HCT116 (cell line): ENCODE results near the gene CHDH. TPM values are rescaled to one million over a fixed set of nuclear protein-coding genes. Genes with fewer than 3 reads are reported as not detected.

ENCODE experiments used
- ATAC-seq: fragments of 200-7000 bp; cut with Tn5 transposase; 2 replicates; pipeline ENCODE4 v1.9.1; 2020; ENCODE audit warnings: mild to moderate bottlenecking, moderate library complexity
- BruUV-seq: library from RNA; stranded (reverse); fragments of 400-500 nt; replicated peaks from 2 replicates; lab custom pipeline; 2021; lab: Mats Ljungman, UMichigan
- CTCF ChIA-PET: fragments of 300-600 bp; sonication (Branson Sonifier 250); formaldehyde crosslinking; loops from one replicate; lab custom pipeline; 2021; ENCODE audit warnings: antibody characterized with exemption; lab: Charles Lee
- POLR2A ChIA-PET: fragments of 300-600, 350-600 bp; sonication (Branson Sonifier 250); formaldehyde crosslinking; loops from one replicate; lab custom pipeline; 2021; ENCODE audit warnings: antibody characterized with exemption; lab: Charles Lee
- RAD21 ChIA-PET, 2 experiments: fragments of 300-600 bp; sonication (Branson Sonifier 250); formaldehyde crosslinking; loops; one replicate each; lab custom pipeline; 2023; ENCODE audit warnings: low total read pairs in 2 of 2; ENCODE audit not compliant: uncharacterized antibody in 2 of 2, unreplicated experiment in 2 of 2, low non-redundant PET in 1 of 2; lab: Charles Lee
- DNase-seq: peaks from one replicate; pipeline ENCODE4 v3.0.0-alpha.2; 2010; ENCODE audit warnings: low read depth, low spot score
- H2AFZ ChIP-seq: fragments of 200-600 bp; shearing (Covaris generic), sonication (generic); 2 replicates; pipeline ENCODE4 v1.6.1; 2017; ENCODE audit warnings: low read depth, mixed run types, mixed read lengths, antibody characterized with exemption, low read length; ENCODE audit not compliant: poor library complexity, severe bottlenecking
- H3K27ac ChIP-seq: 2 replicates; pipeline ENCODE4 v1.5.1; 2012; ENCODE audit warnings: low read depth, low read length
- H3K27me3 ChIP-seq: fragments of 200-600 bp; sonication (generic); 2 replicates; pipeline ENCODE4 v1.6.1; 2016; ENCODE audit warnings: mixed run types, low read length, mixed read lengths; ENCODE audit not compliant: insufficient read depth
- H3K36me3 ChIP-seq, 2 experiments: fragments of 200-500 bp in 1 of 2; fragments of 200-600 bp in 1 of 2; sonication (Bioruptor generic) in 1 of 2; sonication (generic) in 1 of 2; 2 replicates each; pipeline versions ENCODE4 v1.5.1 to v1.6.1; 2014 to 2016; ENCODE audit warnings: low read length in 2 of 2, inconsistent platforms in 1 of 2, mixed read lengths in 1 of 2, mixed run types in 1 of 2; ENCODE audit not compliant: insufficient read depth in 2 of 2, control insufficient read depth in 1 of 2
- H3K4me1 ChIP-seq, 2 experiments: fragments of 200-600 bp in 1 of 2; sonication (generic) in 1 of 2; 2 replicates each; pipeline versions ENCODE4 v1.5.1 to v1.6.1; 2012 to 2017; ENCODE audit warnings: low read length in 2 of 2, inconsistent platforms in 1 of 2, mild to moderate bottlenecking in 1 of 2, mixed read lengths in 1 of 2, mixed run types in 1 of 2, moderate library complexity in 1 of 2; ENCODE audit not compliant: insufficient read depth in 2 of 2, control insufficient read depth in 1 of 2
- H3K4me2 ChIP-seq: fragments of 200-600 bp; sonication (generic); 2 replicates; pipeline ENCODE4 v1.6.1; 2017; ENCODE audit warnings: mixed run types, low read length, mixed read lengths
- H3K4me3 ChIP-seq, 2 experiments: fragments of 200-600 bp in 1 of 2; sonication (generic) in 1 of 2; replicated peaks in 1 of 2; 2 replicates each; pipeline ENCODE4 v1.5.1; 2011 to 2016; ENCODE audit warnings: low read length in 2 of 2, control low read depth in 1 of 2, low read depth in 1 of 2, mild to moderate bottlenecking in 1 of 2, mixed read lengths in 1 of 2, mixed run types in 1 of 2
- H3K79me2 ChIP-seq: fragments of 200-600 bp; sonication (generic); 2 replicates; pipeline ENCODE4 v1.6.1; 2017; ENCODE audit warnings: mild to moderate bottlenecking, mixed run types, low read length, moderate library complexity, mixed read lengths; ENCODE audit not compliant: insufficient read depth
- H3K9ac ChIP-seq: fragments of 200-600 bp; sonication (generic); 2 replicates; pipeline ENCODE4 v1.6.1; 2016; ENCODE audit warnings: low read length, mixed read lengths
- H3K9me2 ChIP-seq: fragments of 200-600 bp; sonication (generic), shearing (Covaris generic); 2 replicates; pipeline ENCODE4 v1.6.1; 2017; ENCODE audit warnings: mixed run types, mild to moderate bottlenecking, moderate library complexity; ENCODE audit not compliant: insufficient read depth
- H3K9me3 ChIP-seq, 2 experiments: fragments of 200-500 bp in 1 of 2; fragments of 200-600 bp in 1 of 2; sonication (Bioruptor generic) in 1 of 2; sonication (generic) in 1 of 2; 2 replicates each; pipeline ENCODE4 v1.6.1; 2014 to 2017; ENCODE audit warnings: low read length in 2 of 2, mixed read lengths in 2 of 2, inconsistent platforms in 1 of 2, low read depth in 1 of 2, mild to moderate bottlenecking in 1 of 2, mixed run types in 1 of 2, moderate library complexity in 1 of 2; ENCODE audit not compliant: control insufficient read depth in 1 of 2, insufficient read depth in 1 of 2
- H4K20me1 ChIP-seq: fragments of 200-600 bp; sonication (generic), shearing (Covaris generic); 2 replicates; pipeline ENCODE4 v1.6.1; 2017; ENCODE audit warnings: mixed run types, mild to moderate bottlenecking, moderate library complexity; ENCODE audit not compliant: insufficient read depth
- EGR1 ChIP-seq: IDR thresholded peaks from 2 replicates; pipeline ENCODE4 v1.6.1; 2012; ENCODE audit warnings: low read depth
- FOSL1 ChIP-seq: IDR thresholded peaks from 2 replicates; pipeline ENCODE4 v1.6.1; 2012; ENCODE audit warnings: low read depth
- JUND ChIP-seq: IDR thresholded peaks from 2 replicates; pipeline ENCODE4 v1.6.1; 2012
- MAX ChIP-seq: IDR thresholded peaks from 2 replicates; pipeline ENCODE4 v1.6.1; 2012
- TCF7L2 ChIP-seq: IDR thresholded peaks from 2 replicates; pipeline ENCODE4 v1.7.0; 2011; ENCODE audit warnings: borderline replicate concordance, inconsistent platforms; ENCODE audit not compliant: insufficient read depth, insufficient read length; ENCODE audit errors: extremely low read depth
- YY1 ChIP-seq: IDR thresholded peaks from 2 replicates; pipeline ENCODE4 v1.6.1; 2011; ENCODE audit warnings: low read length, low read depth, moderate library complexity, mild to moderate bottlenecking; ENCODE audit not compliant: insufficient replicate concordance; ENCODE audit errors: extremely low read depth
- intact Hi-C: fragments of 100-400 bp; cut with micrococcal nuclease; formaldehyde crosslinking; loops from 2 replicates; pipeline ENCODE4 v1.10.0; 2022
- total RNA-seq: library from RNA; stranded (reverse); gene quantifications from one replicate; pipeline ENCODE4 v1.2.1, GENCODE V29; 2021; ENCODE audit not compliant: unreplicated experiment

CHDH gene
- total RNA-seq, 1 experiment from 2014 or later = 10.8 TPM

- POLR2A ChIA-PET = no interaction called here
Observed at GRCh38 chr3:53795789-53796560, 50.2 kb downstream of the CHDH start.

GRCh38 chr3:53795176-53795575, 51.0 kb downstream of the CHDH start:
- H3K27me3 ChIP-seq = no peaks in the 10 kb centered on the region; the same call in 1 of the 2 replicates
- peak overlapping the region; percentile 3; the same call in 1 of the 2 replicates for H3K4me2 ChIP-seq
- H2AFZ ChIP-seq = no peak overlapping the region
- H3K4me3 ChIP-seq = no peak overlapping the region
- TF ChIP-seq YY1 = no peak
- no peak for TF ChIP-seq EGR1
- no peak for TF ChIP-seq MAX
- 0 out of 2 replicates have a peak, but pooled peaks have one; percentile 24 for TF ChIP-seq FOSL1
- no peak for TF ChIP-seq TCF7L2
- H3K36me3 ChIP-seq = no peaks in the 10 kb centered on the region
- H3K79me2 ChIP-seq = no peaks in the 10 kb centered on the region
- H3K9me2 ChIP-seq = no peaks in the 10 kb centered on the region
- POLR2A ChIA-PET = no interaction called here
- BruUV-seq = no TSS peak
- DNase-seq (no peak), ATAC-seq (peak; percentile 70)
- H3K9me3 ChIP-seq = no peaks in the 10 kb centered on the region
- RAD21 ChIA-PET = no interaction called here
- intact Hi-C loops = no loop called here
- CTCF ChIA-PET = no interaction called here
- H4K20me1 ChIP-seq = no peaks in the 10 kb centered on the region
- peaks cover 0 to 12% of the 10 kb centered on the region in 2 experiments; a peak in 1 of 4 replicates for H3K4me1 ChIP-seq
- no peak overlapping the region for H3K9ac ChIP-seq
- H3K27ac ChIP-seq = no peak overlapping the region

More at GRCh38 chr3:53795789-53796560, 50.2 kb downstream of the CHDH start:
- H3K4me2 ChIP-seq = no peak overlapping the region
- no peaks in the 10 kb centered on the region for H3K79me2 ChIP-seq
- H2AFZ ChIP-seq = no peak overlapping the region
- peaks cover 0 to 12% of the 10 kb centered on the region in 2 experiments; a peak in 1 of 4 replicates for H3K4me1 ChIP-seq
- H3K9me2 ChIP-seq = no peaks in the 10 kb centered on the region
- no peaks in the 10 kb centered on the region for H3K36me3 ChIP-seq
- H3K9ac ChIP-seq = no peak overlapping the region
- H3K9me3 ChIP-seq = no peaks in the 10 kb centered on the region
- no peak for DNase-seq
- ATAC-seq = no peak
- no peak overlapping the region for H3K27ac ChIP-seq
- H4K20me1 ChIP-seq = no peaks in the 10 kb centered on the region
- CTCF ChIA-PET = no interaction called here
- no TSS peak for BruUV-seq
- RAD21 ChIA-PET = no interaction called here
- TF ChIP-seq JUND = no peak
- H3K27me3 ChIP-seq = no peaks in the 10 kb centered on the region
- no peak overlapping the region for H3K4me3 ChIP-seq
- intact Hi-C loops = no loop called here
